SK-N-SH (cell line): ENCODE data around the gene HRH2. TPM values are rescaled to one million over a fixed set of nuclear protein-coding genes. Genes with fewer than 3 reads are reported as not detected.
"Not testable (repeated sequence)": the region's sequence is repeated elsewhere in the genome, so short reads cannot be mapped to it uniquely, and the experiment has no call there.

Experiments used
- CTCF ChIA-PET: fragments of 300-600, 350-600 bp; formaldehyde crosslinking; extraction: SDS; loops from one replicate; lab custom pipeline; 2021; lab: Yijun Ruan, JAX
- POLR2A ChIA-PET: fragments of 350-600 bp; sonication (Branson Sonifier 250); formaldehyde crosslinking; extraction: SDS; loops from one replicate; lab custom pipeline; 2020; ENCODE audit warnings: antibody characterized with exemption, inconsistent platforms; lab: Yijun Ruan, JAX
- DNase-seq: peaks from one replicate; pipeline ENCODE4 v3.0.0; 2012
- H2AFZ ChIP-seq: fragments of 200-600 bp; sonication (generic); 2 replicates; pipeline ENCODE4 v1.8.1; 2016; ENCODE audit warnings: antibody characterized with exemption, mild to moderate bottlenecking, low read depth
- H3F3A ChIP-seq: fragments of 200-600 bp; sonication (generic); replicated peaks from 2 replicates; pipeline ENCODE3; 2016; ENCODE audit warnings: antibody characterized with exemption, mild to moderate bottlenecking; ENCODE audit not compliant: insufficient read depth
- H3K27ac ChIP-seq, 2 experiments: fragments of 200-500 bp in 1 of 2; fragments of 200-600 bp in 1 of 2; sonication (Bioruptor generic) in 1 of 2; sonication (generic), shearing (Covaris generic) in 1 of 2; 2 replicates each; pipeline versions ENCODE4 v1.5.1 to v1.6.1; 2014 to 2016; ENCODE audit warnings: low read depth in 2 of 2, inconsistent platforms in 1 of 2, low read length in 1 of 2, mild to moderate bottlenecking in 1 of 2, mixed read lengths in 1 of 2
- H3K27me3 ChIP-seq: fragments of 200-600 bp; sonication (generic), shearing (Covaris generic); 2 replicates; pipeline ENCODE4 v1.6.1; 2016; ENCODE audit warnings: mixed run types; ENCODE audit not compliant: insufficient read depth
- H3K36me3 ChIP-seq, 2 experiments: fragments of 200-500 bp in 1 of 2; fragments of 200-600 bp in 1 of 2; sonication (Bioruptor generic) in 1 of 2; sonication (generic) in 1 of 2; replicated peaks in 1 of 2; 2 replicates each; pipeline versions ENCODE3 to v1.5.1; 2014 to 2016; ENCODE audit warnings: low read length in 1 of 2, mild to moderate bottlenecking in 1 of 2; ENCODE audit not compliant: insufficient read depth in 2 of 2, control insufficient read depth in 1 of 2
- H3K4me1 ChIP-seq, 2 experiments: fragments of 200-500 bp in 1 of 2; fragments of 200-600 bp in 1 of 2; sonication (Bioruptor generic) in 1 of 2; sonication (generic), shearing (Covaris generic) in 1 of 2; 2 replicates each; pipeline versions ENCODE4 v1.5.1 to v1.6.1; 2014 to 2016; ENCODE audit warnings: low read depth in 1 of 2, low read length in 1 of 2, mixed run types in 1 of 2; ENCODE audit not compliant: insufficient read depth in 2 of 2, control insufficient read depth in 1 of 2
- H3K4me2 ChIP-seq: fragments of 200-600 bp; sonication (generic), shearing (Covaris generic); 2 replicates; pipeline ENCODE4 v1.6.1; 2017; ENCODE audit warnings: mixed run types
- H3K4me3 ChIP-seq, 2 experiments: fragments of 200-500 bp in 1 of 2; fragments of 200-600 bp in 1 of 2; sonication (Bioruptor generic) in 1 of 2; sonication (generic), shearing (Covaris generic) in 1 of 2; 2 replicates each; pipeline versions ENCODE4 v1.5.1 to v1.8.1; 2014 to 2016; ENCODE audit warnings: low read depth in 2 of 2, inconsistent platforms in 1 of 2, low read length in 1 of 2, mild to moderate bottlenecking in 1 of 2, mixed read lengths in 1 of 2, moderate library complexity in 1 of 2
- H3K79me2 ChIP-seq: fragments of 200-600 bp; sonication (generic); 2 replicates; pipeline ENCODE4 v1.8.1; 2017; ENCODE audit warnings: mild to moderate bottlenecking; ENCODE audit not compliant: insufficient read depth
- H3K9ac ChIP-seq: fragments of 200-600 bp; sonication (generic); 2 replicates; pipeline ENCODE4 v1.6.1; 2017; ENCODE audit warnings: mixed run types
- H3K9me2 ChIP-seq: fragments of 200-600 bp; sonication (generic); 2 replicates; pipeline ENCODE4 v1.6.1; 2017; ENCODE audit warnings: mixed run types
- H3K9me3 ChIP-seq: fragments of 200-600 bp; sonication (generic); 2 replicates; pipeline ENCODE4 v1.6.1; 2017; ENCODE audit warnings: mixed run types, mild to moderate bottlenecking, moderate library complexity
- H4K20me1 ChIP-seq: fragments of 200-600 bp; sonication (generic); 2 replicates; pipeline ENCODE4 v1.6.1; 2017; ENCODE audit warnings: mild to moderate bottlenecking, mixed run types; ENCODE audit not compliant: insufficient read depth
- WGBS: methylation state at CpG from one replicate; pipeline ENCODE4 v1.1.6; 2017; ENCODE audit warnings: low lambda C conversion rate; 5-methylcytosine and 5-hydroxymethylcytosine counted together
- polyA plus RNA-seq, 3 experiments: library from polyadenylated mRNA; depleted of rRNA; stranded (reverse); fragments of >200 nt; gene quantifications; 2 replicates each; pipeline ENCODE4 v1.2.3, GENCODE V29; 2012
- small RNA-seq, 7 experiments: library from RNA; depleted of rRNA; stranded (forward); fragments of <200 nt; gene quantifications; one replicate each; pipeline ENCODE3, GENCODE V24; 2012

HRH2 gene
- polyA plus RNA-seq, 1 of the 3 experiments (the other 2 are of a cell fraction): 0.08 TPM

- H3K36me3 ChIP-seq, POLR2A ChIA-PET, H3K9ac ChIP-seq, H3F3A ChIP-seq, H3K79me2 ChIP-seq, CTCF ChIA-PET, H3K27me3 ChIP-seq, H3K4me3 ChIP-seq, H3K9me2 ChIP-seq, H3K9me3 ChIP-seq, DNase-seq, H3K27ac ChIP-seq, H2AFZ ChIP-seq, H3K4me2 ChIP-seq, H3K4me1 ChIP-seq, H4K20me1 ChIP-seq: not testable (repeated sequence)
- 0% methylated on average over 1 of the region's 1 CpG for whole genome bisulfite sequencing
These were observed 102.1 kb downstream of the HRH2 start for GRCh38 chr5:175759991-175760390.

Small RNA genes within 50 kb of the gene (small RNA-seq; reads per million reads assigned to genes)
- 0 to 1.1 (median 0) reads per million in 7 experiments for gene RN7SKP148
- 0 reads per million in 7 experiments for gene RNU6-226P

Other genes starting within 250 kb of the HRH2 start
- gene DRD1, start 213.9 kb upstream of the HRH2 start, polyA plus RNA-seq (2012; rRNA removed): 0.02 TPM in 1 of 2 replicates, not detected in the other
- gene SFXN1, start 179.5 kb upstream of the HRH2 start, polyA plus RNA-seq (2012; rRNA removed): 73.6 and 90.9 TPM in 2 replicates
- gene CPLX2, start 213.5 kb downstream of the HRH2 start, polyA plus RNA-seq (2012; rRNA removed): 0.23 and 0.34 TPM in 2 replicates